Small intestine (tissue), 16 donors: ENCODE data around the gene SLAMF8. TPM values are rescaled to one million over a fixed set of nuclear protein-coding genes. Genes with fewer than 3 reads are reported as not detected.

Experiments
- DNase-seq, 2 donors: peaks; one replicate each; pipeline versions ENCODE4 v3.0.0 to v3.0.0-alpha.2; 2013
- FAIRE-seq: peaks from 2 replicates; lab custom pipeline; 2012; peaks lifted over from hg19 to GRCh38; lab: Jason Lieb, UNC
- H3K27ac ChIP-seq, 3 donors: one replicate each; pipeline ENCODE4 v1.5.1; 2013; ENCODE audit warnings: low read length in 2 of 3, mild to moderate bottlenecking in 2 of 3, control low read depth in 1 of 3, inconsistent platforms in 1 of 3, low read depth in 1 of 3, moderate library complexity in 1 of 3
- H3K27me3 ChIP-seq, 3 donors: one replicate each; pipeline ENCODE4 v1.6.1; 2013; ENCODE audit warnings: low read length in 3 of 3, inconsistent platforms in 1 of 3; ENCODE audit not compliant: control insufficient read depth in 3 of 3, insufficient read depth in 3 of 3
- H3K36me3 ChIP-seq, 3 donors: one replicate each; pipeline ENCODE4 v1.6.1; 2013; ENCODE audit warnings: low read length in 3 of 3, inconsistent platforms in 1 of 3, low read depth in 1 of 3, mild to moderate bottlenecking in 1 of 3, moderate library complexity in 1 of 3; ENCODE audit not compliant: control insufficient read depth in 3 of 3, insufficient read depth in 2 of 3
- H3K4me1 ChIP-seq, 3 donors: one replicate each; pipeline ENCODE4 v1.6.1; 2013; ENCODE audit warnings: low read length in 2 of 3, inconsistent platforms in 1 of 3, low read depth in 1 of 3, mild to moderate bottlenecking in 1 of 3, moderate library complexity in 1 of 3; ENCODE audit not compliant: control insufficient read depth in 3 of 3, insufficient read depth in 2 of 3
- H3K4me3 ChIP-seq, 3 donors: one replicate each; pipeline ENCODE4 v1.5.1; 2013; ENCODE audit warnings: low read length in 3 of 3, control low read depth in 1 of 3, inconsistent platforms in 1 of 3, low read depth in 1 of 3, mild to moderate bottlenecking in 1 of 3, moderate library complexity in 1 of 3
- H3K9me3 ChIP-seq, 2 donors: one replicate each; pipeline ENCODE4 v1.6.1; 2013; ENCODE audit warnings: low read depth in 1 of 2, low read length in 1 of 2; ENCODE audit not compliant: control insufficient read depth in 2 of 2, insufficient read depth in 1 of 2
- WGBS, 3 donors: extraction: QIAGEN DNeasy Blood & Tissue Kit; methylation state at CpG; one replicate each; pipeline ENCODE4 v1.1.7; 2013; 5-methylcytosine and 5-hydroxymethylcytosine counted together
- long read RNA-seq, 10 donors: transcript quantifications; one replicate each; lab custom pipeline, GENCODE V29; 2026
- polyA plus RNA-seq, 4 donors: library from polyadenylated mRNA; stranded (reverse) in 3 of 4; unstranded in 1 of 4; fragments of 200-250 nt in 3 of 4; fragments of 120-200 nt in 1 of 4; gene quantifications; one replicate each; pipeline versions ENCODE4 v1.2.1 to v1.2.3, GENCODE V29; 2013
- donor health status: healthy with polysubstance abuse.
- donor health status: control.
- donor health status: control.
- donor health status: Bipolar disorder and iron deficiency.
- donor health status: healthy.

SLAMF8 gene
- polyA plus RNA-seq = 1 to 10 TPM in 3 of 4 donors, under 1 TPM in 1; 0.89 to 4.6 (median 4.2) TPM
- long read RNA-seq, donor 1 = 0 reads
- long read RNA-seq, donor 2, partial matches to known transcripts = 0 of 1 reads
- long read RNA-seq, donor 2, other reads (novel, unspliced or antisense) = 0 of 1 reads
- long read RNA-seq, donor 3 = 0 reads
- long read RNA-seq, donor 4 = 0 reads
- long read RNA-seq, donor 5 = 0 reads
- long read RNA-seq, donor 6, partial matches to known transcripts = 0 of 1 reads
- long read RNA-seq, donor 6, other reads (novel, unspliced or antisense) = 0 of 1 reads
- long read RNA-seq, donor 7 = 0 reads
- long read RNA-seq, donor 8 = 0 reads
- long read RNA-seq, donor 9 = 0 reads
- long read RNA-seq, donor 10 = 0 reads

DNA sequence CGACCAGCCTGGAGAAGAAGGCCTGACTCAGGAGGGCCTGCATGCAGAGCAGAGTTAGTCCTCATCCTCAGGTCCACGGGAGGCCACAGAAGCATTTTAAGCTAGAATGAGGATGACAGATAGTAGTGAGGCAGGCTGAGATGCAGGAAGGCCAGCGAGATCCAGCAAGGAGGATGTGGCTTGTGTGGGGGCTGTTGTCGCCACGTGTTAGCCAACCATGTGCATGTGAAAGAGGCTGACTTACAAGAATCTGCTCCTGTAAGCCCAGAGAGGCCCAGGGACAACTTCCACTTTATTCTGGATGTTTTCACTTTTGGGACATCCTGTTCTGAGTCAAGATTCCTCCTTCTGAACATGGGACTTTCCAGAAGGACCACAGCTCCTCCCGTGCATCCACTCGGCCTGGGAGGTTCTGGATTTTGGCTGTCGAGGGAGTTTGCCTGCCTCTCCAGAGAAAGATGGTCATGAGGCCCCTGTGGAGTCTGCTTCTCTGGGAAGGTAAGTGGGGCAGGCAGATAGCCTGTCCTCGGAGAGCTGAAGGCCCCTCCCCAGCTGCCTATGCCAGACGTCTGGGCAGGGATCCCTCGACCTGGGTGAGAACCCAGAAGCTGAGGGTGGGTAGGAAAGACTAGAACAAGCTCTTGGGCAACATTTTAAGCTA lies at the start of gene SLAMF8:
Gene SLAMF8 (plus strand): TSS at position 433 of the 661 bp plus-strand sequence. CDS start 26 bp downstream, at position 459.
- peaks cover 0 to 5% (median 0%) of the 10 kb centered on the region in 3 donors for H3K4me1 ChIP-seq
- peak in 1 of 2 donors; percentile 58 for DNase-seq
- FAIRE-seq = no peak
- H3K36me3 ChIP-seq = no peaks in the 10 kb centered on the region
- H3K27me3 ChIP-seq = no peaks in the 10 kb centered on the region
- no peak within 1 kb of the TSS for H3K4me3 ChIP-seq
- H3K9me3 ChIP-seq = no peaks in the 10 kb centered on the region
- WGBS, 3 donors = 63 to 83% (median 69%) methylated on average over 11 of the region's 11 CpGs
- H3K27ac ChIP-seq = peak within 1 kb of the TSS in 1 of 3 donors; percentile 53

DNA sequence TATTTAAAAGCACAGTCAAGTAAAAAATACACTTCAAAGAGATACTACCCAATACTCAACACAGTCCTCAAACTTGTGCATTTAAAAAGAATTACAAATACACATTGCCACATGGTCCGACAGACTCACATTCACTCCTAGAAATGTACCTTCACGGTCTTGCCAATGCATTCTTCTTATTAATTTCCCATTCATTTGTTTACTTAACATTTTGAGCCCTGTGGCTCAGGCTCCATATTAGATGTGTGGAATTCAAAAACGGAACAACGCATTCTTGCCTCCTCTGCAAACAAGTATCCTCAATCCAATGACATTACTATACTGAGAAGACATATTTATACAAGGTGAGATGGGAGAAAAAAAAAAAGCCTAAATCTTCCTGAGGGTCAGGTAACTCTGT lies 48.4 kb upstream of the SLAMF8 start:
- Histone ChIP-seq H3K4me1 (peaks cover 0 to 4% (median 0%) of the 10 kb centered on the region in 3 donors), H3K36me3 (peaks cover 0 to 9% (median 0%) of the 10 kb centered on the region in 3 donors), H3K9me3 (no peaks in the 10 kb centered on the region), H3K4me3 (no peak overlapping the region), H3K27ac (no peak overlapping the region), H3K27me3 (no peaks in the 10 kb centered on the region)
- 91 to 95% (median 91%) methylated on average over 4 of the region's 4 CpGs for WGBS, 3 donors
- DNase-seq (no peak), FAIRE-seq (no peak)

DNA sequence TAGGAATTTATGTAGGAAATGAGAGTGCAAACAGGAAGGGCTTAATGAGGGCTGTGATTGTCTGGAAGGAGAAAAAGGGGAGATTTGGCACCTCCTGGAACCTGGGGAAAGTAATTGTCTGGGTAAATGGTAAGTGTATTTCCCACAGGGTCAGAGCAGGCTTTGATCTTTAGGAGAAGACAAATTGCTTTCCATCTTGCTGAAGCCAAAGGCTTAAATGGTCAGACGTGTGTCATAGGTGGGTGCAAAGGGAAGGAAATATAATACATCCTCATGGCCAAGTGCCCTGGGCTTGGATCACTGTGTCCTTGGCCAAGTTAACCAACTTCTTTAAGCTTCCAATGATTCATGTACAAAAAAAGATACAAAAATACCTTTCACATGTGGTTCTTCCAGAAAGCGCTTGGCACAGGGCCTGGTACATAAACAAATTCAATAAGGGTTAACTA lies 47.2 kb upstream of the SLAMF8 start:
- H3K4me3 ChIP-seq = no peak overlapping the region
- peaks cover 0 to 4% (median 0%) of the 10 kb centered on the region in 3 donors for H3K4me1 ChIP-seq
- no peak for FAIRE-seq
- peaks cover 0 to 9% (median 0%) of the 10 kb centered on the region in 3 donors for H3K36me3 ChIP-seq
- WGBS, 3 donors = 80 to 88% (median 83%) methylated on average over 2 of the region's 2 CpGs
- H3K27me3 ChIP-seq = no peaks in the 10 kb centered on the region
- H3K27ac ChIP-seq = no peak overlapping the region
- no peak for DNase-seq
- no peaks in the 10 kb centered on the region for H3K9me3 ChIP-seq

DNA sequence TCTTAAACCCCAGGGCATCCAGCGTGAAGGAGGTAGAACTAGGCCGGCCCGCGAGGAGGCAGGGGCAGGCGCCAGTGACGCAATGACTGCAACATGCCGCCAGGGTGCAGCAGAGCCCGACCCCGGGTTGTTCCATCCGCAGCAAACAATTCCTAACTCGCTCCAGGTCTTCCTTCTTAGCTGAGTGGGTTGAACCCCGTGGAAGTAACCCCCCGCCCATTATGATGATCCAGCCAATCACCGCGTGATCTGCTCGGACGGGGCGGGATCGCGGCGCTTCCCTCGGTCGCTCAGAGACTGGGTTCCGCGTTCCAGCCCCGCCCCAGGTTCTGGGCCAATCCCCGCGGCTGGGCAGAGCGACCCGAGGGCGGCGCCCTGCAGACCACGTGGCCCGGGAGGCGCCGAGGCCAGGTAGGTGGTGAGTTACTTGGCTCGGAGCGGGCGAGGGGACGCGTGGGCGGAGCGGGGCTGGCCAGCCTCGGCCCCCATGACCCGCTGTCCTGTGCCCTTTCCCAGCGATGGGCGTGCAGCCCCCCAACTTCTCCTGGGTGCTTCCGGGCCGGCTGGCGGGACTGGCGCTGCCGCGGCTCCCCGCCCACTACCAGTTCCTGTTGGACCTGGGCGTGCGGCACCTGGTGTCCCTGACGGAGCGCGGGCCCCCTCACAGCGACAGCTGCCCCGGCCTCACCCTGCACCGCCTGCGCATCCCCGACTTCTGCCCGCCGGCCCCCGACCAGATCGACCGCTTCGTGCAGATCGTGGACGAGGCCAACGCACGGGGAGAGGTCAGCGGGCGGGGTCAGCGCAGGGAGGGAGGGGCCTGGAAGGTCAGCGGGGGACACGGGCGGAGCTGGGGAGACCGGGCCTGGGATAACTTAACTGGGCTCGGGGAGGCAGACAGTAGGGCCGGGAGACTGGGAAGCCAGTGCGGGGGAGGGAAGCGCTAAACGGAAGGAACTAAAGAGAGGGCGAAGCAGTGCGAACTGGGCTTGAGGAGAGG lies 45.8 kb upstream of the SLAMF8 start, which contains the start of gene DUSP23:
Gene DUSP23 (plus strand): TSS at position 380 of the 1,000 bp plus-strand sequence. CDS start 139 bp downstream, at position 519.
- H3K27ac ChIP-seq = peak within 1 kb of the TSS; percentile 62 to 77 (median 65)
- peaks cover 0 to 9% (median 0%) of the 10 kb centered on the region in 3 donors for H3K36me3 ChIP-seq
- no peaks in the 10 kb centered on the region for H3K9me3 ChIP-seq
- DNase-seq (peak; percentile 99), FAIRE-seq (peak; percentile 74)
- 1% methylated on average over 81 to 88 of the region's 88 CpGs for WGBS, 3 donors
- no peaks in the 10 kb centered on the region for H3K27me3 ChIP-seq
- H3K4me1 ChIP-seq = peaks cover 0 to 4% (median 0%) of the 10 kb centered on the region in 3 donors
- peak within 1 kb of the TSS; percentile 63 to 87 (median 77) for H3K4me3 ChIP-seq

DNA sequence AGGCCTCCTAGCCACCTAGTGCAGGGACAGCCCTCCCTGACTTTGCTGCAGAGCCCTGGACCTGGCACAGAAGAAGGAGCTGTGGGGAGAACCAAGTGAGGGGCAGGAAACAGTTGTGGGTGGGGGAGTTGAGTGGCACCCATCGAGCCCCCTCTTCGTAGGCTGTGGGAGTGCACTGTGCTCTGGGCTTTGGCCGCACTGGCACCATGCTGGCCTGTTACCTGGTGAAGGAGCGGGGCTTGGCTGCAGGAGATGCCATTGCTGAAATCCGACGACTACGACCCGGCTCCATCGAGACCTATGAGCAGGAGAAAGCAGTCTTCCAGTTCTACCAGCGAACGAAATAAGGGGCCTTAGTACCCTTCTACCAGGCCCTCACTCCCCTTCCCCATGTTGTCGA lies 44.7 kb upstream of the SLAMF8 start:
- Histone ChIP-seq H3K27me3 (no peaks in the 10 kb centered on the region), H3K27ac (no peak overlapping the region), H3K4me1 (peaks cover 0 to 4% (median 0%) of the 10 kb centered on the region in 3 donors), H3K9me3 (no peaks in the 10 kb centered on the region), H3K4me3 (peak overlapping the region in 1 of 3 donors; percentile 63), H3K36me3 (peaks cover 0 to 9% (median 0%) of the 10 kb centered on the region in 3 donors)
- WGBS, 3 donors = 96 to 98% (median 97%) methylated on average over 11 to 12 of the region's 12 CpGs
- DNase-seq = no peak
- no peak for FAIRE-seq

DNA sequence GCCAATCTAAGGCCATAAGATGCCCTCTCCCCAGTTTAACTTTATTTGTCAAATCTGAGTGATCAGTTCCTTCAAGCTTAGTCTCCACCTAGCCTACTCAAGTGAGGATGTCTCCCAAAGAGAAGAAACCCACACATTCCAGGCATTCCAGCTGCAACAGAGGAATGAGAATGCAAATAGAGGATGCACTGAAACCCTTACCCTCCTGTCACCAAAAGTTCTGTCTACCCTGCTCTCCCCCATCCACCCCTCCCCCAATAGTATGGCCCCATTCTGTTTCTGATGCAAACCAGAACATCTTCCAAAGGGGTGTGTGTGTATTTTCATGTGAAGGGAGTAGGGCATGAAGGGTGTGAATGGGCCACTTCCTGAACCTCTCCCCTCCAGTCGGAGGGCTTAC lies 42.9 kb upstream of the SLAMF8 start:
- FAIRE-seq (no peak), DNase-seq (no peak)
- Histone ChIP-seq H3K4me1 (peaks cover 0 to 4% (median 0%) of the 10 kb centered on the region in 3 donors), H3K36me3 (peaks cover 0 to 9% (median 0%) of the 10 kb centered on the region in 3 donors), H3K27ac (no peak overlapping the region), H3K9me3 (no peaks in the 10 kb centered on the region), H3K27me3 (no peaks in the 10 kb centered on the region), H3K4me3 (no peak overlapping the region)
- 86 to 100% (median 88%) methylated on average over 1 of the region's 1 CpG for WGBS, 3 donors

DNA sequence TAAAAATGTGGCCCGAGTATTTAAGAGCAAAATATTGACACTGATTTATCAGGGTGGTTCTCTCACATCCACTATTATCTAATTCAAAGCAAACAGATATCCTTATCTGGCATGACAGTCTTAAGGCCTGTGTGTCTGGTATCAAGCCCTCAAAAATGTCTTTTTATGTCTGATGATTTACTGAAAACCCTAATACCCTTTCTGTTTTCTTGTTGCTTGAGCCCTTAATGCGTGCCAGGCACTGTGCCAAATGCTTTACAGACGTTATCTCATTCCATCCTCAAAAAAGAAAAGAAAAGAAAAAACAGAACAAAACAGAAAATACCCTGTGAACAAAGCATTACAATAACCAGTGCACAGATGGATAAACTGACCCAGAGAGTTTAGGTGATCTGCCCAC lies 40.2 kb upstream of the SLAMF8 start:
- Histone ChIP-seq H3K9me3 (no peaks in the 10 kb centered on the region), H3K4me1 (no peaks in the 10 kb centered on the region), H3K36me3 (peaks cover 0 to 9% (median 0%) of the 10 kb centered on the region in 3 donors), H3K27me3 (no peaks in the 10 kb centered on the region), H3K4me3 (no peak overlapping the region), H3K27ac (no peak overlapping the region)
- WGBS, 3 donors = 22 to 48% (median 45%) methylated on average over 3 of the region's 3 CpGs
- no peak for FAIRE-seq
- no peak for DNase-seq
